Uterus (tissue), 4 donors: ENCODE results near the gene SLC39A11. TPM values are rescaled to one million over a fixed set of nuclear protein-coding genes. Genes with fewer than 3 reads are reported as not detected.

Experiments used
- DNase-seq, 2 donors: peaks; one replicate each; pipeline ENCODE4 v3.0.0-alpha.2; 2019 to 2020
- H3K27ac ChIP-seq, 2 donors: fragments of 200-600 bp; sonication (generic); 1 replicate in 1 of 2; 2 replicates in 1 of 2; pipeline ENCODE4 v1.5.1; 2016 to 2018
- H3K27me3 ChIP-seq, 2 donors: fragments of 200-600 bp; sonication (generic); one replicate each; pipeline ENCODE4 v1.5.1; 2018 to 2019; ENCODE audit warnings: control low read depth in 1 of 2
- H3K36me3 ChIP-seq, 2 donors: fragments of 200-600 bp; sonication (generic); one replicate each; pipeline ENCODE4 v1.5.1; 2019; ENCODE audit warnings: control low read depth in 1 of 2
- H3K4me1 ChIP-seq, 2 donors: fragments of 200-600 bp; sonication (generic); one replicate each; pipeline ENCODE4 v1.5.1; 2018 to 2019; ENCODE audit warnings: control low read depth in 1 of 2
- H3K4me3 ChIP-seq, 2 donors: fragments of 200-600 bp; sonication (generic); 1 replicate in 1 of 2; 2 replicates in 1 of 2; pipeline ENCODE4 v1.5.1; 2018 to 2019; ENCODE audit warnings: mild to moderate bottlenecking in 1 of 2
- H3K9me3 ChIP-seq, 2 donors: fragments of 200-600 bp; sonication (generic); one replicate each; pipeline ENCODE4 v1.5.1; 2019; ENCODE audit warnings: control low read depth in 1 of 2
- POLR2A ChIP-seq, 2 donors: fragments of 450-650 bp; IDR thresholded peaks; one replicate each; pipeline ENCODE4 v1.6.1; 2016; ENCODE audit warnings: antibody characterized with exemption in 2 of 2, mild to moderate bottlenecking in 1 of 2, moderate library complexity in 1 of 2
- intact Hi-C: fragments of 100-400 bp; cut with DNase I; formaldehyde crosslinking; loops from one replicate; pipeline ENCODE4 v1.15.1; 2023; ENCODE audit warnings: low total_unique reads
- total RNA-seq, 4 donors: library from RNA; depleted of rRNA in 3 of 4; stranded (reverse); fragments of >200 nt in 3 of 4; gene quantifications; one replicate each; pipeline versions ENCODE4 v1.1.0 to v1.2.4, GENCODE V29; 2014 to 2023
- TF ChIP-seq, protein P1 (sequence below), 4 experiments: fragments of 200-600 bp in 2 of 4; fragments of 450-650 bp in 2 of 4; sonication (generic) in 2 of 4; IDR thresholded peaks; one replicate each; pipeline ENCODE4 v1.5.1; 2016 to 2019; ENCODE audit warnings: antibody characterized with exemption in 4 of 4, mild to moderate bottlenecking in 2 of 4, moderate library complexity in 1 of 4
- donor health status: DM: yes; HTN: yes; CAD: no.

The SLC39A11 gene
- total RNA-seq, 4 donors from 2014 or later = 5.4 to 56.2 (median 21.0) TPM

DNA sequence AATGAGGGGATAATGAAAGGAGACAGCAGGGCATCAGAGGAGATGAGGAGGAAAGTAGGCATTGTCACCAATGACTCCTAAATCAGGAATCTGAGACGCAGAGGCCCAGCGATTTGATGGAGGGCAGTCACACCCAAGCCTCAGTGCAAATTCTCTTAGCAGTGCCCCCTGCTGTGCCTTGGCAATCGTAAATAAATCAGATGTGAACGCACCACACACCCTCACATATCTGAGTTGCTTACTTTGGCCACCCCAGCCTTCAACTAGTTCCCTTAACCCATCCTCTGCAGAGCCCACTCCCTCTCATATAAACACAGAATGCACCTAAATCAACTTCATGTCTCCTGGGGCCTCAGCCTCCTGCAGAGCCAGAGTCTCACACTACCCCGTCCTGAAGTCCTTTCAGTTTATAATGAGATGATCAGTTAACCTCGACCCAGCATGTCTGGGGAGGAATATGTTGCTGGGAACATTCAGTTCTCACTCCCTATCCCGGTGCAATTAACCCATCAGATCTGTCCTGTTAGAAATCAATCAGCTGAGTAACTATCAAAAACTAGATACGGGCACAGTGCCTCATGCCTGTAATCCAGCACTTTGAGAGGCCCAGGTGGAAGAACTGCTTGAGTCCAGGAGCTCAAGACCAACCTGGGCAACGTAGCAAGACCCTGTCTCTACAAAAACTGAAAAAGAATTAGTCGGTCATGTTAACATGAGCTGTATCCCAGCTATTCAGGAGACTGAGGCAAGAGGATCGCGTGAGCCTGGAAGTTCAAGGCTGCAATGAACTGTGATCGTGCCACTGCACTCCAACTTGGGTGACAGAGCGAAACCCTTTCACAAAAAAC, 78.4 kb downstream of the SLC39A11 start:
- H3K4me1 ChIP-seq = no peaks in the 10 kb centered on the region
- intact Hi-C loops = no loop called here
- H3K9me3 ChIP-seq = peaks cover 0 to 15% of the 10 kb centered on the region in 2 donors
- H3K27me3 ChIP-seq = no peaks in the 10 kb centered on the region
- no peaks in the 10 kb centered on the region for H3K36me3 ChIP-seq
- TF ChIP-seq, protein P1, sequence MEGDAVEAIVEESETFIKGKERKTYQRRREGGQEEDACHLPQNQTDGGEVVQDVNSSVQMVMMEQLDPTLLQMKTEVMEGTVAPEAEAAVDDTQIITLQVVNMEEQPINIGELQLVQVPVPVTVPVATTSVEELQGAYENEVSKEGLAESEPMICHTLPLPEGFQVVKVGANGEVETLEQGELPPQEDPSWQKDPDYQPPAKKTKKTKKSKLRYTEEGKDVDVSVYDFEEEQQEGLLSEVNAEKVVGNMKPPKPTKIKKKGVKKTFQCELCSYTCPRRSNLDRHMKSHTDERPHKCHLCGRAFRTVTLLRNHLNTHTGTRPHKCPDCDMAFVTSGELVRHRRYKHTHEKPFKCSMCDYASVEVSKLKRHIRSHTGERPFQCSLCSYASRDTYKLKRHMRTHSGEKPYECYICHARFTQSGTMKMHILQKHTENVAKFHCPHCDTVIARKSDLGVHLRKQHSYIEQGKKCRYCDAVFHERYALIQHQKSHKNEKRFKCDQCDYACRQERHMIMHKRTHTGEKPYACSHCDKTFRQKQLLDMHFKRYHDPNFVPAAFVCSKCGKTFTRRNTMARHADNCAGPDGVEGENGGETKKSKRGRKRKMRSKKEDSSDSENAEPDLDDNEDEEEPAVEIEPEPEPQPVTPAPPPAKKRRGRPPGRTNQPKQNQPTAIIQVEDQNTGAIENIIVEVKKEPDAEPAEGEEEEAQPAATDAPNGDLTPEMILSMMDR (IDR thresholded peaks at IDR 0.05) = no peak
- TF ChIP-seq POLR2A (IDR thresholded peaks at IDR 0.05) = no peak
- DNase-seq = no peak
- no peak overlapping the region for H3K27ac ChIP-seq
- H3K4me3 ChIP-seq = no peak overlapping the region

DNA sequence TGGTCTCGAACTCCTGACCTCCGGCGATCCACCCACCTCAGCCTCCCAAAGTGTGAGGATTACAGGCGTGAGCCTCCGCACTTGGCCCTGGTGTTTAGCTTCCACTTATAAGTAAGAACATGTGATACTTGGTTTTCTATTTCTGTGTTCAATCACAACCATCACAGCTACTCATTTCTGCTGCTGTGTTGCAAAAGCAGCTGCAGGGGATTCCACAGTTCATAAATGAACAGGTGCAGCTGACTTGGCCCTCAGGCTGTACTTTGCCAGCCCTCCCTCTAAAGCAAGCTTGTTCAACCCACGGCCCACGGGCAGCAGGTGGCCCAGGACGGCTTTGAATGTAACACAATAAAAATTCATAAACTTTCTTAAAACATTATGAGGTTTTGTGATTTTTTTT, 79.2 kb downstream of the SLC39A11 start:
- H3K9me3 ChIP-seq = peaks cover 0 to 8% of the 10 kb centered on the region in 2 donors
- H3K36me3 ChIP-seq = no peaks in the 10 kb centered on the region
- no peaks in the 10 kb centered on the region for H3K4me1 ChIP-seq
- no peak for DNase-seq
- no peak overlapping the region for H3K4me3 ChIP-seq
- no peaks in the 10 kb centered on the region for H3K27me3 ChIP-seq
- intact Hi-C loops = no loop called here
- H3K27ac ChIP-seq = no peak overlapping the region
- no peak for TF ChIP-seq POLR2A (IDR thresholded peaks at IDR 0.05)
- TF ChIP-seq, protein P1 (IDR thresholded peaks at IDR 0.05) = no peak

DNA sequence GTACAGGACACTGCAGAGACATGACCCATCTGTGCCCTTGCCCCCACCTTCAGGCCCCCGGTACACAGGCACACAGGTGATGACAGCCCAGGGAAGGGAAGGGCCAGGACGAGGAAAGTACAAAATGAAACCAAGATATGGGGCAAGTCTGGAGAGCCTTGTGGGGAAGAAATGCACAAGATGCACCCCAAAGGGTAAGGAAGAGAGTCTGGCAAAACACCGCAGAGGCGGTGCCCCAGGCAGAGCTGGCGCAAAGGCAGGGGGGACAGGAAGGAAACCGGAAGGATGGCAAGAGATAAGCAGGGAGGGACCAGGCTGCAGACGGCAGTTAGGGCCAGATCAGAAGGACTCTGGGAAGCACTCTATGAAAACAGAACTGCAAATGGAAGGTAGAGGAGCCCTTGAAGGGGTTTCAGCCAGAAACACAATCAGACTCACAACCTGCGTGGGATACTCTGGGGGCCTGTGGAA, 81.4 kb downstream of the SLC39A11 start:
- Histone ChIP-seq H3K36me3 (no peaks in the 10 kb centered on the region), H3K4me1 (no peaks in the 10 kb centered on the region), H3K9me3 (no peaks in the 10 kb centered on the region), H3K4me3 (no peak overlapping the region), H3K27ac (no peak overlapping the region), H3K27me3 (no peaks in the 10 kb centered on the region)
- intact Hi-C loops = no loop called here
- no peak for DNase-seq
- no peak for TF ChIP-seq POLR2A (IDR thresholded peaks at IDR 0.05)
- TF ChIP-seq, protein P1 (IDR thresholded peaks at IDR 0.05) = no peak

DNA sequence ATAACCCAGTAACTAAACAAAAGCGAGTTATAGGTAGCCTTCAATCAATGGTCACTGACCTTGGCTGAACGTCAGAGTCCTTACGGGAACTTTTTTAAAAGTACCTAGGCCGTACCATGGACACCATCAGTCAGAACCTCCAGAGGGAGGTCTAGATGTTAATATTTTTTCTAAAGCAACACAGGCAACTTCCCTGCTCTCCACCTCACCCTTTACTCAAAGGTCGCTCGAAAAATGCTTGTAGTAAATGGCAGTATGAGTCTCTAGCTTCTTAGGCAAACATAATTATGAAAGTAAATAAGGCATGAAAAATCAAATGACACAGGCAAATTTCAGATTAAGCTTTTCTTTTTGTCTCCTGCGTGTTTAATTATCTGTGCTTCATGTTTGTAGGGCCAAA, 82.1 kb downstream of the SLC39A11 start:
- no peak for DNase-seq
- no peak overlapping the region for H3K27ac ChIP-seq
- no peaks in the 10 kb centered on the region for H3K36me3 ChIP-seq
- no peaks in the 10 kb centered on the region for H3K4me1 ChIP-seq
- TF ChIP-seq POLR2A (IDR thresholded peaks at IDR 0.05) = no peak
- TF ChIP-seq, protein P1 (IDR thresholded peaks at IDR 0.05) = no peak
- H3K9me3 ChIP-seq = no peaks in the 10 kb centered on the region
- no peaks in the 10 kb centered on the region for H3K27me3 ChIP-seq
- intact Hi-C loops = no loop called here
- H3K4me3 ChIP-seq = no peak overlapping the region

DNA sequence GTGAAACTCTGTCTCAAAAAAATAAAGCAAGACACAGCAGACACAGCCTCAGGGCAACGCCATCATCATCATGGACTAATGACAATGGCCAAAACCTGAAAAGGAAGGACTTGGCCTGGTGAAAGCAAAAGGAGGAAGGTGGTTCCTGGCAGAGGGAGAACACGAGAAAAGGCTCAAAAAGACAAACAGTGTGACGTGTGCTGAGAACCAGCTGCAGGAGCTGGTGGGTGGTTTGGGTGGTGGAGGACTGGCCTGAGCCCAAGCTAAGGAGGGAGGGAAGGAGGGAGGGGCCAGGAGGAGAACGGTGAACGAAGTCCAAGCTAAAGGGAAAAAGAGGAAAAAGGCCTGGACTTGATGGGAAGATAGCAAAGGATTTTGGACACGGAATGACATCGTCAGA, 85.1 kb downstream of the SLC39A11 start:
- no peaks in the 10 kb centered on the region for H3K36me3 ChIP-seq
- H3K27ac ChIP-seq = no peak overlapping the region
- TF ChIP-seq, protein P1 (IDR thresholded peaks at IDR 0.05) = no peak
- TF ChIP-seq POLR2A (IDR thresholded peaks at IDR 0.05) = no peak
- H3K9me3 ChIP-seq = no peaks in the 10 kb centered on the region
- DNase-seq = no peak
- no peaks in the 10 kb centered on the region for H3K4me1 ChIP-seq
- intact Hi-C loops = no loop called here
- H3K4me3 ChIP-seq = no peak overlapping the region
- no peaks in the 10 kb centered on the region for H3K27me3 ChIP-seq
